BJ (cell line): ENCODE measurements around the gene SIPA1L3. TPM values are rescaled to one million over a fixed set of nuclear protein-coding genes. Genes with fewer than 3 reads are reported as not detected.
"Not testable (repeated sequence)": the region's sequence is repeated elsewhere in the genome, so short reads cannot be mapped to it uniquely, and the experiment has no call there.

ENCODE experiments used
- CTCF ChIA-PET: fragments of 350-600 bp; formaldehyde crosslinking; extraction: SDS; loops from one replicate; lab custom pipeline; 2021; ENCODE audit warnings: antibody characterized with exemption, inconsistent platforms; lab: Yijun Ruan, JAX
- POLR2A ChIA-PET: fragments of 300-600 bp; sonication (Branson Sonifier 250); formaldehyde crosslinking; extraction: SDS; loops from one replicate; lab custom pipeline; 2021; ENCODE audit warnings: antibody characterized with exemption; lab: Charles Lee
- DNase-seq: peaks from one replicate; pipeline ENCODE4 v3.0.0-alpha.2; 2011; ENCODE audit warnings: low read depth
- H3K27me3 ChIP-seq: 2 replicates; pipeline ENCODE4 v1.6.0; 2011; ENCODE audit warnings: low read length; ENCODE audit not compliant: control insufficient read depth, insufficient read depth
- H3K36me3 ChIP-seq: 2 replicates; pipeline ENCODE4 v1.5.1; 2011; ENCODE audit warnings: low read length; ENCODE audit not compliant: control insufficient read depth, insufficient read depth
- H3K4me3 ChIP-seq: 2 replicates; pipeline ENCODE4 v1.5.1; 2011; ENCODE audit warnings: low read depth, mild to moderate bottlenecking, control low read depth, low read length
- CTCF ChIP-seq: IDR thresholded peaks from 2 replicates; pipeline ENCODE4 v1.5.1; 2011; ENCODE audit warnings: low read depth, mild to moderate bottlenecking, control low read depth, inconsistent platforms, low read length, moderate library complexity; ENCODE audit not compliant: insufficient read depth
- polyA plus RNA-seq: library from polyadenylated mRNA; depleted of rRNA; stranded (reverse); fragments of >200 nt; gene quantifications from 2 replicates; pipeline ENCODE4 v1.2.3, GENCODE V29; 2011

Gene SIPA1L3
- polyA plus RNA-seq, 1 experiment, result 4.5 TPM

- no peak for DNase-seq
- H3K36me3 ChIP-seq, result no peaks in the 10 kb centered on the region
- TF ChIP-seq CTCF, result no peak
- no peak overlapping the region for H3K4me3 ChIP-seq
- ChIA-PET CTCF (interaction anchor here (0.9 to 1.7 kb wide), 3 partner anchors 12 to 318 kb away, joined by 3 to 6 read pairs (median 4); no protein-coding TSS in a partner anchor), POLR2A (no interaction called here)
- H3K27me3 ChIP-seq, result no peaks in the 10 kb centered on the region
Measured at GRCh38 chr19:38221421-38221820, 314.4 kb downstream of the SIPA1L3 start.

- DNase-seq, result no peak
- ChIA-PET POLR2A (no interaction called here), CTCF (interaction anchor here (1.0 to 1.7 kb wide), 2 partner anchors 11 to 113 kb away, joined by 3 to 6 read pairs; no protein-coding TSS in a partner anchor)
- Histone ChIP-seq H3K36me3 (no peaks in the 10 kb centered on the region), H3K27me3 (no peaks in the 10 kb centered on the region), H3K4me3 (no peak overlapping the region)
- no peak for TF ChIP-seq CTCF
Measured at GRCh38 chr19:38221919-38222830, 315.2 kb downstream of the SIPA1L3 start.

- Histone ChIP-seq H3K4me3 (no peak overlapping the region), H3K27me3 (no peaks in the 10 kb centered on the region), H3K36me3 (no peaks in the 10 kb centered on the region)
- DNase-seq, result no peak
- ChIA-PET CTCF (no interaction called here), POLR2A (no interaction called here)
- TF ChIP-seq CTCF, result no peak
Measured at GRCh38 chr19:38223119-38223523, 316.1 kb downstream of the SIPA1L3 start.

GRCh38 chr19:38223617-38224013, 316.6 kb downstream of the SIPA1L3 start:
- H3K36me3 ChIP-seq, result no peaks in the 10 kb centered on the region
- POLR2A ChIA-PET, result no interaction called here
- no peak for TF ChIP-seq CTCF
- H3K4me3 ChIP-seq, result peak overlapping the region; percentile 74
- no peaks in the 10 kb centered on the region for H3K27me3 ChIP-seq
- CTCF ChIA-PET, result no interaction called here
- DNase-seq, result no peak

- no peak for DNase-seq
- CTCF ChIA-PET, result interaction anchor here (0.6 to 1.7 kb wide), 6 partner anchors 8 to 327 kb away, joined by 3 to 6 read pairs (median 4); partner anchors contain the start of gene PPP1R14A
Measured at GRCh38 chr19:38224014-38224862, 317.2 kb downstream of the SIPA1L3 start, which contains the start of gene DPF1. Gene DPF1, minus strand, starts transcription at chr19:38224222. Its CDS starts 80 bp downstream, at chr19:38224142.

GRCh38 chr19:38224863-38225218, 317.8 kb downstream of the SIPA1L3 start:
- H3K4me3 ChIP-seq, H3K36me3 ChIP-seq, H3K27me3 ChIP-seq, DNase-seq: not testable (repeated sequence)
- ChIA-PET POLR2A (interaction anchor here (0.6 kb wide), 1 partner anchor 27 kb away, joined by 3 read pairs; no protein-coding TSS in a partner anchor), CTCF (interaction anchor here (0.6 to 1.7 kb wide), 11 partner anchors 9 to 409 kb away, joined by 3 to 6 read pairs (median 4); partner anchors contain the start of genes CATSPERG, PPP1R14A, SIPA1L3 and WDR87)

More at GRCh38 chr19:38224014-38224862, 317.2 kb downstream of the SIPA1L3 start, which contains the start of gene DPF1:
- Histone ChIP-seq H3K27me3 (no peaks in the 10 kb centered on the region), H3K36me3 (no peaks in the 10 kb centered on the region), H3K4me3 (peak within 1 kb of the TSS; percentile 74)
- POLR2A ChIA-PET, result no interaction called here
- TF ChIP-seq CTCF, result peak; percentile 19
